Activated naive CD8-positive, alpha-beta T cell treated with anti-CD3 and anti-CD28 coated beads, Interleukin-2, amount 10 ng/mL, durations not matched to agents 7 days and 5 days (primary cell): Measurements from ENCODE around the gene DNAJB1. TPM values are rescaled to one million over a fixed set of nuclear protein-coding genes. Genes with fewer than 3 reads are reported as not detected.
"Not testable (repeated sequence)": the region's sequence is repeated elsewhere in the genome, so short reads cannot be mapped to it uniquely, and the experiment has no call there.

Experiments used
- ATAC-seq: fragments of 150-1000 bp; cut with Tn5 transposase; one replicate; pipeline ENCODE4 v1.10.0; 2021; ENCODE audit warnings: low read depth, moderate library complexity
- POLR2A ChIA-PET: fragments of 350-600 bp; sonication (Branson Sonifier 250); formaldehyde crosslinking; loops from one replicate; lab custom pipeline; 2021; ENCODE audit warnings: antibody characterized with exemption; lab: Charles Lee
- DNase-seq: peaks from one replicate; pipeline ENCODE4 v3.0.0; 2021
- H3K27ac Mint-ChIP-seq: one replicate; pipeline ENCODE4 v1.8.0; 2022; ENCODE audit warnings: mild to moderate bottlenecking, mixed read lengths
- H3K27me3 Mint-ChIP-seq: one replicate; pipeline ENCODE4 v1.8.0; 2022; ENCODE audit warnings: mild to moderate bottlenecking, moderate library complexity, mixed read lengths
- H3K36me3 Mint-ChIP-seq: one replicate; pipeline ENCODE4 v1.8.0; 2021; ENCODE audit warnings: mild to moderate bottlenecking, mixed read lengths
- H3K4me1 Mint-ChIP-seq: one replicate; pipeline ENCODE4 v1.8.0; 2021; ENCODE audit warnings: mixed read lengths
- H3K4me3 Mint-ChIP-seq: one replicate; pipeline ENCODE4 v1.8.0; 2022; ENCODE audit warnings: mild to moderate bottlenecking, moderate library complexity, mixed read lengths
- H3K9me3 Mint-ChIP-seq: one replicate; pipeline ENCODE4 v1.8.0; 2021; ENCODE audit warnings: mixed read lengths
- total RNA-seq, 2 experiments: library from RNA; stranded (reverse); gene quantifications; one replicate each; pipeline ENCODE4 v1.2.3, GENCODE V29; 2021

The DNAJB1 gene
- total RNA-seq = 100 to 1,000 TPM; 103 to 110 TPM

DNA sequence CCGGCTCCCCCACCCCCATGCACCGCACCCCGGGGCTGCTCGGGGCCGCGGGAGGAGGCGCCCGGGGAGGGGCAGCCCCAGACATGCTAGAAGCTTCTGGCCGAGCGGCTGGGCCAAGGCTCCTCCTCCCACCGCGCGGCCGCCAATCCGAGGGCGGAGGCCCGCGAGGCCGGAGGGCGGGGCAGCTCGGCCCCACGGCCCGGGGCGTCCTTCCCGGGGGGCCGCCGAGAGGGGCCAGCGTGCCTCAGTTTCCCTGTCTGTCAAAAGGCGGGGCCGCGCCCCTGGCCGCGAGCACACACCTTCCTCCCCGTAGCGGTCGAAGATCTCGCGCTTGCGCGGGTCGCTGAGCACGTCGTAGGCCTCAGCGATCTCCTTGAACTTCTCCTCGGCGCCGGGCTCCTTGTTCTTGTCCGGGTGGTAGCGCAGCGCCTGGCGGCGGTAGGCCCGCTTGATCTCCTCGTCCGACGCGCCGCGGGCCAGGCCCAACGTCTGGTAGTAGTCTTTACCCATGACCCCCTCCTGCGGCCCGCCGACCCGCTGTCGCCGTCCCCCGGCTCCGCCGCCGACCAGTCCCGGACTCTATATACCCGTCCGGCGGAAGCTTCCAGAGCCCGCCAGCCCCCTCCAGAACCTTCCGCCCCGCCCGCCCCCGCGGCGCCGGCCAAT, at the start of gene DNAJB1:
TSS of gene DNAJB1 (minus strand) at position 558 of the 666 bp plus-strand sequence. CDS start at position 510, 48 bp downstream.
- Mint-ChIP-seq H3K9me3 (no peaks in the 10 kb centered on the region), H3K36me3 (peaks cover 28% of the 10 kb centered on the region), H3K27ac (peak within 1 kb of the TSS; percentile 97), H3K4me1 (peaks cover 60% of the 10 kb centered on the region), H3K27me3 (no peaks in the 10 kb centered on the region), H3K4me3 (peak within 1 kb of the TSS; percentile 92)
- ATAC-seq = peak; percentile 62
- POLR2A ChIA-PET = interaction anchor here (0.6 to 8.1 kb wide), 31 partner anchors 8 to 814 kb away, joined by 3 to 298 read pairs (median 4); partner anchors contain the start of genes ADGRE5, ASF1B, BRD4 and GIPC1
- peak; percentile 85 for DNase-seq

DNA sequence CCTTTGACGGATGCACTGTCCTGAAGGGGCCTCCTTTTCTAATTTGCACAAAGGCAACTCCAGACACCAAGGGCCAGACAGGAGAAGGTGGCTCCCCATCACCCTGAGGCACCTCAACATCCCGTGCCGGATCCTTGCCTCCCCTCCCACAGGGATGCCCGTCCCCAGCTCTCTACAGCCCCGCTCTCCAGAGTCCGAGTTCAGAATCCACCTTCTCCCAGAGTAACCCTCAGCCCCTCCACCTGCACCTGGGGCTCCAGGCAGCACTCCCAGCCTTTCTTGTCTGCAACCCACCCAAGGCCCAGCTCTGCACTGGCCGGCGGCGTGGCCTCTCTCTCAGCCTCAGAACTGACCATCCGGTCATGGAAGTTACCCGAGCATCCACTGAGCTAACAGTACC, 48.9 kb upstream of the DNAJB1 start:
- Mint-ChIP-seq H3K4me3 (no peak overlapping the region), H3K36me3 (peaks cover 14% of the 10 kb centered on the region), H3K27me3 (no peaks in the 10 kb centered on the region), H3K4me1 (peaks cover 22% of the 10 kb centered on the region), H3K27ac (peak overlapping the region; percentile 74), H3K9me3 (no peaks in the 10 kb centered on the region)
- ATAC-seq (no peak), DNase-seq (no peak)
- POLR2A ChIA-PET = no interaction called here

DNA sequence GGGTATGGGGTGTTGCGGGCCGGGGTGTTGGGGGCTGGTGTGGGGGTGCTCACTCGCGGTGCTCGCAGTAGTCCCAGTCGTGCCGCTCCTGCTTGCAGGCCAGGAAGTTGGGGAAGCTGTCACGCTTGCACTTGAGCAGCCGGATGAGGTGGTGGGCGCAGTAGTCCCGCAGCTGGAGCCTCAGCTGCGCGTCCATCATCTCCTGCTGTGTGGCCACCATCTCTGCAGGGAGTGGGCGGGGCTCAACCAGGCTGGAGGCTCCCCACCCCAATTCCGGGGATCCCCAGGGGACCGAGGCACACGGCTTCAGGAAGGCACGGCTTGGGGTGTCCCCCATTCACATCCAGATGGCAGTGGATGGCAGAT, 48.5 kb upstream of the DNAJB1 start:
- Mint-ChIP-seq H3K27me3 (no peaks in the 10 kb centered on the region), H3K9me3 (no peaks in the 10 kb centered on the region), H3K27ac (no peak overlapping the region), H3K4me3 (no peak overlapping the region), H3K36me3 (peaks cover 14% of the 10 kb centered on the region), H3K4me1 (peaks cover 22% of the 10 kb centered on the region)
- POLR2A ChIA-PET = no interaction called here
- ATAC-seq (no peak), DNase-seq (no peak)

DNA sequence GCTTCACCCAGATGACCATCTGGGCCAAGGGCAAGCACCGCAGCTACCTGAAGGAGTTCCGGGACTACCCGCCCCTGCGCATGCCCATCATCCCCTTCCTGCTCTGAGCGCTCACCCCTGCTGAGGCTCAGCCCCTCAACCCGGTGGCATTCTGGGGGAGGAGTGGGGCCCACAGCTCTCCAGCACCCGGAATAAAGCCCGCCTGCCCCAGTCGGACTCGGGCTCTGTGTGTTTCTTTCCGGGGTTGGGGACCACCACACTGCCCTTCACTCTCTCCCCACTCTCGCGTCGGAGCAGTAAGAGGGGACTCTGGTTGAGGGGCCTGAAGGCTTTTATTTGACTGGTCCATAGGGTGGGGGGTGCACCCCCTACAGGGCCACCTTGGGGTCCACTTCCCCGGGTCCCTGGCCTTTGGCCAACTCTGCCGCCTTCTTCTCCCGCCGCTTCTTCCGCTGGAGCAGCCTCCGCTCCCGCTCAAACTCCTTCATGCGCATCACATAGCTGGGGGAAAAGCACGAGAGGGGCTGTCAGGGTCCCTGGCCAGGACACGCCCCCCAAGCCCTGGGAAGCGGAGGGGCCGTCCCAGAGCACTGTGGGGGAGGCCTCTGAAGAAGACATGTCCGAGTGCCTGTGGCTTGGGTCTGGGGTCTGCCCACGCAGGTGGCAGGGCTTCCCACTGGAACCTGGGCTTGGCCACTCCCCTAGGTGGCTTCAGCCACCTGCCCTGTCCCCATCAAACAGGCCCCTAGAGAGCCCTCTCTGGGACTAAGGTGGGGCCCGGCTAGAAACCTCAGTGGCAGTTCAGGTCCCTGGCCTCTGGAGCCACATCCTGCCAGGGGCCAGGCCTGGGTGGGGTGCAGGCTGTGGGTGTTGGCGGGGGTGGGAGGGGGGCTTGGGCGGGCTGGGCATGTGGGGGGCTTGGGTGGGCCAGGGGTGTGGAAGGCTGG, 47.8 kb upstream of the DNAJB1 start:
- DNase-seq (no peak), ATAC-seq (no peak)
- no peaks in the 10 kb centered on the region for H3K27me3 Mint-ChIP-seq
- peaks cover 20% of the 10 kb centered on the region for H3K4me1 Mint-ChIP-seq
- no peak overlapping the region for H3K4me3 Mint-ChIP-seq
- POLR2A ChIA-PET = no interaction called here
- peaks cover 12% of the 10 kb centered on the region for H3K36me3 Mint-ChIP-seq
- no peaks in the 10 kb centered on the region for H3K9me3 Mint-ChIP-seq
- no peak overlapping the region for H3K27ac Mint-ChIP-seq

DNA sequence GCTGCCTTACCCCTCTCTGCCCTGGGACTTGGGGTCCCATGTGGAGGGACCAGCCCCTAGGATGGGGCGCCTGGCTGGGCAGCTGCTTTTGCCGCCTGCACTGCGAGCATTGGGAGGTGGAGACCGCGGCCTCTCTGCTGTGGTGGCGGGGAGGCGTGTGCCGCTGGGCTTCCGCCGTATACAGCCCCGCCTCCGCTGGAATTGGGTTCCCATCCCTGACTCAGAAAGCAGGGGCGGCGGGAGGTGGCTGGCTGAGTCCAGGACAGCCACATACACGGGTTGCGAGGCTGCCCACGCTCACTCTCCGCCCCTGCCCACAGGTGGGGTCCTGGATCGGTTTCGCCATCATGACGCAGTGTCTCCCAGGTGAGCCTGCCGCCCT, 47.1 kb upstream of the DNAJB1 start:
- ATAC-seq (no peak), DNase-seq (no peak)
- Mint-ChIP-seq H3K27me3 (no peaks in the 10 kb centered on the region), H3K36me3 (peaks cover 12% of the 10 kb centered on the region), H3K4me1 (peaks cover 18% of the 10 kb centered on the region), H3K4me3 (no peak overlapping the region), H3K9me3 (no peaks in the 10 kb centered on the region), H3K27ac (no peak overlapping the region)
- POLR2A ChIA-PET = no interaction called here

DNA sequence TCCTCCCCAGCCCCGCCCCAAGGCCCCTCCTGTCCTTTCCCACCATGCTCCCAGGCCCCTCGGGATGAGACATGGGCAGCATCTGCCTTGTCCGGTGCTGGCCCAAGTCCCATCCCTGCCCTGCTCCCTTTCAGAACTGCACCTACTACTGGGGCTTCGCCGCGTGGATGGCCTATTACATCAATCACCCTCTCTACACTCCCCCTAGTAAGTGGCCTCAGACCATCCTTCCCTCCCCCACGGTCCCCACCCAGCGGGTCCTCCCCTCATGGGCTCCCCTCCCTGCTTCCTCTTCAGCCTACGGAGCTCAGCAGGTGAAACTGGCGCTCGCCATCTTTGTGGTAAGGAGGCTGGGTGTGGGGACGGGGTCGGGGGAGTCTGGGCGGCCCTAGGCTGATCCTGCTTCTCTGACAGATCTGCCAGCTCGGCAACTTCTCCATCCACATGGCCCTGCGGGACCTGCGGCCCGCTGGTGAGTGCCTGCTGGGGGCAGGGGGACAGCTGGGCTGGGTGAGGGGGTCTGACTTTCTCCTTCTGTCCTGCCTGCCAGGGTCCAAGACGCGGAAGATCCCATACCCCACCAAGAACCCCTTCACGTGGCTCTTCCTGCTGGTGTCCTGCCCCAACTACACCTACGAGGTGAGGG, 46.6 kb upstream of the DNAJB1 start:
- H3K4me3 Mint-ChIP-seq, ATAC-seq, H3K27ac Mint-ChIP-seq, DNase-seq, H3K9me3 Mint-ChIP-seq, POLR2A ChIA-PET, H3K27me3 Mint-ChIP-seq: not testable (repeated sequence)
- H3K36me3 Mint-ChIP-seq = peaks cover 12% of the 10 kb centered on the region
- H3K4me1 Mint-ChIP-seq = peaks cover 17% of the 10 kb centered on the region

DNA sequence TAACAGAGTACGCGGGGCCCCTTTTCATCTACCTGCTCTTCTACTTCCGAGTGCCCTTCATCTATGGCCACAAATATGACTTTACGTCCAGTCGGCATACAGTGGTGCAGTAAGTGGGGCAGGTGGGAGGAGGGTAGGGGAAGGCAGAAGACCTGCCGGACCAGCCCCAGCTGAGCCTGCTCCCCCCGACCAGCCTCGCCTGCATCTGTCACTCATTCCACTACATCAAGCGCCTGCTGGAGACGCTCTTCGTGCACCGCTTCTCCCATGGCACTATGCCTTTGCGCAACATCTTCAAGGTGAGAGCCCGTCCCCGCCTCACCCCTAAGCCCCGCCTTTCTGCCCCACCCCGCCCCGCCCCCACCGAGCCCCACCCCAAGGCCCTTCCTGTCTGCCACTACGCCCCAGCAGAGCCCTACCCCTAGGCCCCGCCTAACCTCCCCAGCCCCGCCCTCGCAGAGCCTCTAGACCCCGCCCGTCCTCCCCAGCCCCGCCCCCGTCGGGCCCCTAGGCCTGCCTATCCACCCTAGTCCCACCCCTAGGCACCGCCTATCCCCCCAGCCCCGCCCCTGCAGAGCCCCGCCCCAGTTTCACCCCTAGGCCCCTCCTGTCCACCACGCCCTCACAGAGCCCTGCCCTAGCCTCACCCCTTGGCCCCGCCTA, 45.9 kb upstream of the DNAJB1 start:
- POLR2A ChIA-PET = no interaction called here
- Mint-ChIP-seq H3K4me1 (peaks cover 14% of the 10 kb centered on the region), H3K4me3 (no peak overlapping the region), H3K27me3 (no peaks in the 10 kb centered on the region), H3K36me3 (peaks cover 12% of the 10 kb centered on the region), H3K27ac (peak overlapping the region; percentile 67), H3K9me3 (no peaks in the 10 kb centered on the region)
- DNase-seq = peak; percentile 61
- ATAC-seq = peak; percentile 57

DNA sequence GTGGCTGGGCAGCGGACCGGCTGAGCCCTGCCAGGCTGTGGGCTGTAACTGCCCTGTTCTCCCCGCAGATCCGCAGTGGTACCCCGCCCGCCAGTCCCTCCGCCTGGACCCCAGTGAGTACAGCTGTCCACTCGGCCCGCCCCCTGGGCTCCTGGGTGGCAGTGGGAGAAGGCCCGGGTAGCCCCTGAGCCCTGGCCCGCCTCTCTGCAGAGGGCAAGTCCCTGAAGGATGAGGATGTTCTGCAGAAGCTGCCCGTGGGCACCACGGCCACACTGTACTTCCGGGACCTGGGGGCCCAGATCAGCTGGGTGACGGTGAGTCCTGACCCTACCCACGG, 45.4 kb upstream of the DNAJB1 start:
- Mint-ChIP-seq H3K4me1 (peaks cover 14% of the 10 kb centered on the region), H3K9me3 (no peaks in the 10 kb centered on the region), H3K27ac (no peak overlapping the region), H3K36me3 (peaks cover 12% of the 10 kb centered on the region), H3K4me3 (no peak overlapping the region), H3K27me3 (no peaks in the 10 kb centered on the region)
- ATAC-seq (no peak), DNase-seq (no peak)
- POLR2A ChIA-PET = no interaction called here

DNA sequence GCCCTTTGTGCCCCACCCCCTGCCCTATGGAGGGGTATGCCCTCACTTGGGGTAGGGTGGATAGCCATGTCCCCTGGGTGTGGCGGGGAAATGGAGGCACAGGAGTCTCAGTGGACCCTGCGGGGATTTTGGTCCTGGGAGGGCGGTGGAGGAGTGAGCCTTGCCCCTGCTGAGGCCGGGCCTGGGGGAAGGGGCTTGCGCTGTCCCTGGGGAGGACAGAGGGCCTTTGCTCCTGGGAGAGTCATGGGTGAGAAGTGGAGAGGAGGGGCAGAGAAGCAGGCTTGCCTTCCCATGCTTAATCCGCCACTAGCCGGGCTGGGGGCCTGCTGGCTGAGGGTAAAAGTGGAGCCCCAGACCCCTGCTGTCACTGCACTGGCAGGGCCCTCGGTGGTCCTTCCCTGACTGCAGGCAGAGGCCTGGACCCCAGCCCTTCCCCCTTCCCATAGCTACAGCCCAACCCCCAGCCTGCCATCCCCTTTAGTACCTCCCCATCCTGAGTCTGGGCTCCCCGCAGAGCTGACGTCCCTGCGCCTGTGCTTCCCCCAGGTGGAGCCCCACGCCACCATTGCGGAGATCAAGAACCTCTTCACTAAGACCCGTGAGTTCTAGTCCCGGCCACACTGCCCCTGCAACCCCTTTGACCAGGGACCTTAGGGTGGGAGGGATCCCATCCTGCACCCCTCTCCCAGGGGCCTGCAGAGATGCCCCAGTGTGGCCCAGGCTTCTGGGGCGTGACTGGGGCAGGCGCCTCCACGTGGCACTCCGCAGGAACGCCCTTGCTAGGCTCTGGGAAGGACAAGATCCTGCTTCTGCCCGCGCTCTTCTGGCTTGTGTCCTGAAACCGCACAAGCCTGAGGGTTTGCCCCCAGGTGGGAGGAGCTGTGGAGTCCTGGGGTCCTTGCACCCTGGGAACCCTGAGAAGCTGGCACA, 44.7 kb upstream of the DNAJB1 start:
- H3K4me3 Mint-ChIP-seq = no peak overlapping the region
- peaks cover 10% of the 10 kb centered on the region for H3K4me1 Mint-ChIP-seq
- DNase-seq = no peak
- no peaks in the 10 kb centered on the region for H3K9me3 Mint-ChIP-seq
- no peaks in the 10 kb centered on the region for H3K27me3 Mint-ChIP-seq
- peaks cover 9% of the 10 kb centered on the region for H3K36me3 Mint-ChIP-seq
- no peak overlapping the region for H3K27ac Mint-ChIP-seq
- ATAC-seq = no peak
- POLR2A ChIA-PET = interaction anchor here (1.0 kb wide), 1 partner anchor 9 kb away, joined by 4 read pairs; the partner anchor contains the start of gene NDUFB7

DNA sequence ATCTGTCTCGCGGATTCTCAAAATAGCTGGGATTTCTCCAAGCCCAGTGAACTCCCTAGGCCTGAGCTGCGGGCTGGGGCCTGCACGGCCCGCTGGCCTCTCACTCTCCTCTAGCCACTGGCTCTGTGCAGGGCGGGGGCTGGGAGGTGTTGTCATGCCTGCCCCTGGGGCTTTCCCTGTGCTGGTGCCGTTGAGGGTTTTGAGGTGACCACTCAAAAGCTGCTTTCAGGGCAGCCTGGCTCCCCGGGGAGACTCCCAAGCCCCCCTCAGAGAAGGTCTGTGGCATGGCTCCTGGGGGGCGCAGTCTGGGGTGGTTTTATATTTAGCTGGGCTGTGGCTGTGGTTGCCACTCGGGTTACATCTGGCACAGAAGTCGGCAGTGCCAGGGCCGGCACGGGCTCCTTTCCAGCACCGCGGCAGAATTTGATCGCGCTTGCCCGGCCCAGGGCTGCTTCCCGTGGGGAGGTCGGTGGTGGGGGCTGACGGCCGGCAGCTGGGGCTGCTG, 43.7 kb upstream of the DNAJB1 start:
- no peak for ATAC-seq
- no peak overlapping the region for H3K4me3 Mint-ChIP-seq
- peaks cover 6% of the 10 kb centered on the region for H3K36me3 Mint-ChIP-seq
- H3K9me3 Mint-ChIP-seq = no peaks in the 10 kb centered on the region
- POLR2A ChIA-PET = interaction anchor here (1.0 kb wide), 1 partner anchor 10 kb away, joined by 4 read pairs; the partner anchor contains the start of gene NDUFB7
- H3K4me1 Mint-ChIP-seq = peaks cover 4% of the 10 kb centered on the region
- peak overlapping the region; percentile 42 for H3K27ac Mint-ChIP-seq
- no peak for DNase-seq
- H3K27me3 Mint-ChIP-seq = no peaks in the 10 kb centered on the region

DNA sequence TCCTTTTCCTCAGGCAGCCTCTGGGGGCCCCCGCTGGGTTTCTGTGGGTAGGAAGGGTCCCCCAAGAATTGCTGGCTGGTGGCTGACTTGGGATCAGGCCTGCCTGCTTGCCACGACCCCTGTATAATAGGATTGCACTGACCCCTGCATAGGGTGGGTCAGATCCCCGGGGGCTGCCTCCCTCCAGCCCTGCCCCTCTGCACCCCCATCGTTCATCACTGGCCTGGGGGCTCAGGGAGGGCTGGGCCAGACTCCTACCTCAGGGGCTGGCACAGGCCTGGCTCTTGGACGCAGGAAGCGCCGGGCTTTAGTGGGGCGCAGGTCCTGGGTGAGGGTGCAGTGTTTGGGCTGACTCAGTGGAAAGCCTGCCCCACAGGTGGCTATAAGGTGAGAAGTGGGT, 43.1 kb upstream of the DNAJB1 start:
- DNase-seq (no peak), ATAC-seq (no peak)
- POLR2A ChIA-PET = no interaction called here
- H3K27ac Mint-ChIP-seq = no peak overlapping the region
- no peaks in the 10 kb centered on the region for H3K27me3 Mint-ChIP-seq
- no peak overlapping the region for H3K4me3 Mint-ChIP-seq
- no peaks in the 10 kb centered on the region for H3K9me3 Mint-ChIP-seq
- peaks cover 9% of the 10 kb centered on the region for H3K4me1 Mint-ChIP-seq
- peaks cover 6% of the 10 kb centered on the region for H3K36me3 Mint-ChIP-seq

DNA sequence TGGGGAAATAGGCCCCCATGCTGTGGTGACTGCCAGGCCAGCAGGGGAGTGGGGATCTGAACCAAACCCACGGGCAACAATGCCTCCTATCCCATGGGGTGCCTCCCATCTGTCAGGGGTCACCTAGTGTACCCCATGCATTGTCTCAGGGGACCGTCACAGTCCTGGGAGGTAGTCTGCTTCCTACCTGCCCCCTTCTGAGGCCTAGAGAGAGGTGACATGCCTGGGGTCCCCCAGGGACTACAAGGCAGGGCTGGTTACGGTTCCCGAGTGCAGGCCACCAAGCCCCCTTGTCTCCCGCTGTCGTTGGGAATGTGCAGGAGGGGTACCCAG, 42.5 kb upstream of the DNAJB1 start:
- H3K27me3 Mint-ChIP-seq = no peaks in the 10 kb centered on the region
- H3K27ac Mint-ChIP-seq = no peak overlapping the region
- H3K4me1 Mint-ChIP-seq = peaks cover 14% of the 10 kb centered on the region
- DNase-seq (no peak), ATAC-seq (no peak)
- H3K9me3 Mint-ChIP-seq = no peaks in the 10 kb centered on the region
- H3K36me3 Mint-ChIP-seq = peaks cover 6% of the 10 kb centered on the region
- POLR2A ChIA-PET = no interaction called here
- no peak overlapping the region for H3K4me3 Mint-ChIP-seq
